OCI-LY3 (cell line): Measurements from ENCODE around the gene VIL1.

Experiments
- EZH2phosphoT487 ChIP-seq: fragments of 200-600 bp; shearing (Covaris generic); IDR thresholded peaks from 2 replicates; pipeline ENCODE4 v1.6.1; 2018; ENCODE audit warnings: antibody characterized with exemption, mixed run types, low read depth
- TF ChIP-seq, protein P1 (sequence below): fragments of 200-600, 300-600 bp; sonication (generic); IDR thresholded peaks from 2 replicates; pipeline ENCODE4 v1.5.1; 2014; ENCODE audit warnings: antibody characterized with exemption, low read length, low read depth

DNA sequence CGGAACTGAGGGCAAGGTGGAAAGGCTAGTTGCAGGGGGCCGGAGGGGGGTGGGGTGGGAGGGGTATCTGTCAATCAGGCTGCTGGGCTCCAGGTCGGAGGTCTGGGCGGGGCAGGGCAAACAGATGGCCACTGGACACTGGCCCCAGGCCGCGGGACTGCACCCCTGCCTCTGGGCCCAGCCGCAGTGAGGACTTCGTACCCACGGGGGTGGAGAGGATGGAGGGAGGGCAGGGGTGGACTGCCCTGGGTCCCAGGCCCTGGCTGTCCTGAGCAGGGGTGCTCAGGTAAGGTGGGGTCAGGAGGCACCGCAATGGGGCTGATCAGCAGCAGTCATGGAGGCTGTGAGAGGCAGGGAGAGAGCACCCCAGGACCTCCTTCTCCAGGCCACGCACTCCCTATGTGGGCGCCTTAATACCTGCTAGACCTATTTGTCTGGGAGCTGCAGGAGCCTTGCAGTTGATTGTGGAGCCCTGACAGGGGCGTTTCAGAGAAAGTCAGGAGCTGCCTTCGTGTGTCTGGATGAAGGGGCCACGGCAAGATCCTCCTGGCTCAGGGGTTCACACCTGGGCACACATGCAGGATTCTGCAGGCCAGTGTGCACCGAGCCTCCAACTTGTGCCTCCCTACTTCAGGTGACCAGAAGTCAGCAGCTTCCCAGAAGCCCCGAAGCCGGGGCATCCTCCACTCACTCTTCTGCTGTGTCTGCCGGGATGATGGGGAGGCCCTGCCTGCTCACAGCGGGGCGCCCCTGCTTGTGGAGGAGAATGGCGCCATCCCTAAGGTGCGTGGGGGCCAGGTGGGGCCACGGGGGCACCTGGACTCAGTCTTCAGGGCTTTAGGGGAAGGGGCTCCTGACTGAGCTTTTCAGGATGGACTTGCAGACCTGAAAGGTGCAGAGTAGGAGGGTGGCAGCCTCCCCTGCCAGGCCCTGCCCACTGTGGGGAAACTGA lies 17.7 kb upstream of the VIL1 start:
- TF ChIP-seq, protein P1, sequence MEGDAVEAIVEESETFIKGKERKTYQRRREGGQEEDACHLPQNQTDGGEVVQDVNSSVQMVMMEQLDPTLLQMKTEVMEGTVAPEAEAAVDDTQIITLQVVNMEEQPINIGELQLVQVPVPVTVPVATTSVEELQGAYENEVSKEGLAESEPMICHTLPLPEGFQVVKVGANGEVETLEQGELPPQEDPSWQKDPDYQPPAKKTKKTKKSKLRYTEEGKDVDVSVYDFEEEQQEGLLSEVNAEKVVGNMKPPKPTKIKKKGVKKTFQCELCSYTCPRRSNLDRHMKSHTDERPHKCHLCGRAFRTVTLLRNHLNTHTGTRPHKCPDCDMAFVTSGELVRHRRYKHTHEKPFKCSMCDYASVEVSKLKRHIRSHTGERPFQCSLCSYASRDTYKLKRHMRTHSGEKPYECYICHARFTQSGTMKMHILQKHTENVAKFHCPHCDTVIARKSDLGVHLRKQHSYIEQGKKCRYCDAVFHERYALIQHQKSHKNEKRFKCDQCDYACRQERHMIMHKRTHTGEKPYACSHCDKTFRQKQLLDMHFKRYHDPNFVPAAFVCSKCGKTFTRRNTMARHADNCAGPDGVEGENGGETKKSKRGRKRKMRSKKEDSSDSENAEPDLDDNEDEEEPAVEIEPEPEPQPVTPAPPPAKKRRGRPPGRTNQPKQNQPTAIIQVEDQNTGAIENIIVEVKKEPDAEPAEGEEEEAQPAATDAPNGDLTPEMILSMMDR: no peak
- TF ChIP-seq EZH2phosphoT487: no peak
